CD1c-positive myeloid dendritic cell (primary cell): ENCODE data around the gene PNPLA3.

ENCODE experiments used
- DNase-seq: peaks from one replicate; pipeline ENCODE4 v3.0.0-alpha.2; 2016; ENCODE audit errors: extremely low spot score

The PNPLA3 gene

GRCh38 chr22:43992331-43992821, 68.8 kb downstream of the PNPLA3 start:
- no peak for DNase-seq

- peak; percentile 72 for DNase-seq
These were observed 69.6 kb downstream of the PNPLA3 start for GRCh38 chr22:43993072-43993760.

GRCh38 chr22:43994006-43994405, 70.4 kb downstream of the PNPLA3 start:
- DNase-seq = no peak

- DNase-seq = no peak
These were observed 70.8 kb downstream of the PNPLA3 start for GRCh38 chr22:43994416-43994815.

GRCh38 chr22:43995057-43995685, 71.6 kb downstream of the PNPLA3 start:
- no peak for DNase-seq

- DNase-seq = no peak
These were observed 72.2 kb downstream of the PNPLA3 start for GRCh38 chr22:43995798-43996169.

- peak; percentile 84 for DNase-seq
These were observed 72.8 kb downstream of the PNPLA3 start for GRCh38 chr22:43996170-43996980.

- DNase-seq = no peak
These were observed 73.3 kb downstream of the PNPLA3 start for GRCh38 chr22:43996981-43997265.
